ENCODE data around the gene TIAM1. TPM values are rescaled to one million over a fixed set of nuclear protein-coding genes. Genes with fewer than 3 reads are reported as not detected.
A peak's percentile ranks its signal among the peaks of the same experiment; 100 is the strongest.

TIAM1 gene
- total RNA-seq, 1 donor from 2014 or later: 17.8 TPM

GRCh38 chr21:31336739-31337040, 7.4 kb downstream of the TIAM1 start:
- peak overlapping the region; percentile 89 for H3K27ac Mint-ChIP-seq (ENCODE audit: unreplicated experiment)
- H3K9me3 Mint-ChIP-seq (ENCODE audit: unreplicated experiment): peaks cover 2% of the 10 kb centered on the region
- FAIRE-seq (no peak), DNase-seq (ENCODE audit: low read depth) (no peak)
- no peak overlapping the region for H3K4me3 Mint-ChIP-seq (ENCODE audit: unreplicated experiment)
- Histone ChIP-seq H3K4me1 (ENCODE audit: insufficient read depth, low read length) (peaks cover 12% of the 10 kb centered on the region), H3K4me3 (ENCODE audit: insufficient read depth, low read depth, low read length) (no peak overlapping the region), H3K79me2 (ENCODE audit: insufficient read depth, low read length) (peaks cover 35% of the 10 kb centered on the region), H3K27ac (ENCODE audit: low read depth, low read length) (peak overlapping the region; percentile 83), H2AFZ (ENCODE audit: low read depth, low read length) (no peak overlapping the region), H4K20me1 (ENCODE audit: insufficient read depth, low read length) (no peaks in the 10 kb centered on the region), H3K36me3 (ENCODE audit: insufficient read depth, low read length) (no peaks in the 10 kb centered on the region), H3K9ac (ENCODE audit: low read length) (peak overlapping the region; percentile 65), H3K9me3 (ENCODE audit: insufficient read depth, low read depth, low read length) (no peaks in the 10 kb centered on the region), H3K4me2 (ENCODE audit: low read length) (peak overlapping the region; percentile 77), H3K27me3 (ENCODE audit: insufficient read depth, low read length) (no peaks in the 10 kb centered on the region)
- H3K27me3 Mint-ChIP-seq (ENCODE audit: low read depth, unreplicated experiment): no peaks in the 10 kb centered on the region
- TF ChIP-seq, protein P1, sequence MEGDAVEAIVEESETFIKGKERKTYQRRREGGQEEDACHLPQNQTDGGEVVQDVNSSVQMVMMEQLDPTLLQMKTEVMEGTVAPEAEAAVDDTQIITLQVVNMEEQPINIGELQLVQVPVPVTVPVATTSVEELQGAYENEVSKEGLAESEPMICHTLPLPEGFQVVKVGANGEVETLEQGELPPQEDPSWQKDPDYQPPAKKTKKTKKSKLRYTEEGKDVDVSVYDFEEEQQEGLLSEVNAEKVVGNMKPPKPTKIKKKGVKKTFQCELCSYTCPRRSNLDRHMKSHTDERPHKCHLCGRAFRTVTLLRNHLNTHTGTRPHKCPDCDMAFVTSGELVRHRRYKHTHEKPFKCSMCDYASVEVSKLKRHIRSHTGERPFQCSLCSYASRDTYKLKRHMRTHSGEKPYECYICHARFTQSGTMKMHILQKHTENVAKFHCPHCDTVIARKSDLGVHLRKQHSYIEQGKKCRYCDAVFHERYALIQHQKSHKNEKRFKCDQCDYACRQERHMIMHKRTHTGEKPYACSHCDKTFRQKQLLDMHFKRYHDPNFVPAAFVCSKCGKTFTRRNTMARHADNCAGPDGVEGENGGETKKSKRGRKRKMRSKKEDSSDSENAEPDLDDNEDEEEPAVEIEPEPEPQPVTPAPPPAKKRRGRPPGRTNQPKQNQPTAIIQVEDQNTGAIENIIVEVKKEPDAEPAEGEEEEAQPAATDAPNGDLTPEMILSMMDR (IDR thresholded peaks at IDR 0.05; ENCODE audit: insufficient read depth, low read depth, low read length): no peak
- no peak for TF ChIP-seq EZH2 (IDR thresholded peaks at IDR 0.05; ENCODE audit: insufficient read depth, low read length)
- peaks cover 21% of the 10 kb centered on the region for H3K4me1 Mint-ChIP-seq (ENCODE audit: low read depth, unreplicated experiment)
- peaks cover 4% of the 10 kb centered on the region for H3K36me3 Mint-ChIP-seq (ENCODE audit: low read depth, unreplicated experiment)

DNA sequence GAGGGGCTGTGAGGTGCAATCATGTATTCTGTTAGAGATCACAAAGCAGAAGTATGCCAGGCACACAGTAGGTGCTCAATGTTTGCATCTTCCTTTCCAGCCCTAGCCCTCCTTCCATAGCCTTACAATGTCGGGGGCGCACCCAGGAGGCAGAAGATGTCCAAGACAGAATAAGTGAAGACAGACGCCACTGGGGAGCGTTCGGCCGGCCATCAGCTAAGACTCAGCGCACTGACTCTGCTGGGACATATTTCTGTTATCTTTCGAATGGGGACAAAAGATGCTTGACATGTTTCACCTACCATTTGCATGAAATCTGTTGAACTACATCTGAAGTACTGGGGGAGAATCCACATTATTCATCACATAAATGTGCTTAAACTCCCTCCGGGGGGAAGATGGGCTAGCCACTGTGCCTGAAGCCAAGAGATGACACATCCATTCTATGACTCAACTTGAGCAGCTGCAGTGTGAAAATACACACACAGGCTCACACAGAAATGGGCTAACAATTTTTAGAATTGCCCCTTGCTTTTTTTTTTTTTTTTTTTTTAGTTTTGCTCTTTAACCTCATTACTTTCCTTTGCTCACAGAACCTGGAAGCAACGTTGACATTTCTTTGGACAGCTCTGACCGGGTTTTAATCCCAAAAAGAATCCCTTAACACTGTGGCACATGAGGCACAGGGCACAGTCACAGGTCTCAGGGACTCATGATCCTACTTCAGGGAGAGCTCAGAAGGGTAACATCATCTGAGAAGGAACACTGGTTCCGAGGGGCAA, 7.9 kb downstream of the TIAM1 start:
- H3K9ac ChIP-seq (ENCODE audit: low read length): peak overlapping the region; percentile 65

More for the DNA sequence above, 7.9 kb downstream of the TIAM1 start:
- FAIRE-seq: peak; percentile 99
- H3K27ac Mint-ChIP-seq (ENCODE audit: unreplicated experiment): peak overlapping the region; percentile 89
- no peaks in the 10 kb centered on the region for H3K9me3 ChIP-seq (ENCODE audit: insufficient read depth, low read depth, low read length)
- TF ChIP-seq EZH2 (IDR thresholded peaks at IDR 0.05; ENCODE audit: insufficient read depth, low read length): no peak
- TF ChIP-seq, protein P1 (IDR thresholded peaks at IDR 0.05; ENCODE audit: insufficient read depth, low read depth, low read length): no peak
- peak overlapping the region; percentile 2 for H3K4me3 ChIP-seq (ENCODE audit: insufficient read depth, low read depth, low read length)
- peaks cover 2% of the 10 kb centered on the region for H3K9me3 Mint-ChIP-seq (ENCODE audit: unreplicated experiment)
- H3K27ac ChIP-seq (ENCODE audit: low read depth, low read length): peak overlapping the region; percentile 83
- peaks cover 35% of the 10 kb centered on the region for H3K79me2 ChIP-seq (ENCODE audit: insufficient read depth, low read length)
- peaks cover 26% of the 10 kb centered on the region for H3K4me1 Mint-ChIP-seq (ENCODE audit: low read depth, unreplicated experiment)
- no peaks in the 10 kb centered on the region for H3K27me3 Mint-ChIP-seq (ENCODE audit: low read depth, unreplicated experiment)
- H4K20me1 ChIP-seq (ENCODE audit: insufficient read depth, low read length): no peaks in the 10 kb centered on the region
- H3K27me3 ChIP-seq (ENCODE audit: insufficient read depth, low read length): no peaks in the 10 kb centered on the region
- no peak overlapping the region for H3K4me3 Mint-ChIP-seq (ENCODE audit: unreplicated experiment)
- H3K4me2 ChIP-seq (ENCODE audit: low read length): peak overlapping the region; percentile 77
- H2AFZ ChIP-seq (ENCODE audit: low read depth, low read length): no peak overlapping the region
- peak; percentile 96 for DNase-seq (ENCODE audit: low read depth)
- peaks cover 4% of the 10 kb centered on the region for H3K36me3 Mint-ChIP-seq (ENCODE audit: low read depth, unreplicated experiment)
- peaks cover 12% of the 10 kb centered on the region for H3K4me1 ChIP-seq (ENCODE audit: insufficient read depth, low read length)
- H3K36me3 ChIP-seq (ENCODE audit: insufficient read depth, low read length): no peaks in the 10 kb centered on the region
